HUDEP-2 (cell line): ENCODE data around the gene EWSR1.

Experiments used
- DNase-seq, 76 experiments: peaks; one replicate each; lab custom pipeline; 2025; ENCODE audit not compliant: unreplicated experiment in 76 of 76; lab: John Stamatoyannopoulos, UW

The EWSR1 gene

GRCh38 chr22:29315286-29316140 is 47.4 kb downstream of the EWSR1 start, which contains the start of gene RASL10A:
RASL10A (minus strand) TSS chr22:29315697; CDS start chr22:29315246, 451 bp downstream.
- peak in 2 of 76 experiments; percentile 3 to 21 for DNase-seq

- DNase-seq, result no peak
These were observed 48.2 kb downstream of the EWSR1 start for GRCh38 chr22:29316141-29316828.

- no peak for DNase-seq
These were observed 49.9 kb downstream of the EWSR1 start for GRCh38 chr22:29317827-29318454.

- no peak for DNase-seq
These were observed 51.0 kb downstream of the EWSR1 start for GRCh38 chr22:29319072-29319471.

GRCh38 chr22:29320546-29320945 is 52.5 kb downstream of the EWSR1 start:
- DNase-seq, result peak in 6 of 76 experiments; percentile 7 to 37 (median 20)

GRCh38 chr22:29323641-29324040 is 55.6 kb downstream of the EWSR1 start:
- DNase-seq, result no peak

- DNase-seq, result no peak
These were observed 57.3 kb downstream of the EWSR1 start for GRCh38 chr22:29325356-29325755.

- DNase-seq, result no peak
These were observed 57.8 kb downstream of the EWSR1 start for GRCh38 chr22:29325785-29326315.

GRCh38 chr22:29326481-29326880 is 58.4 kb downstream of the EWSR1 start:
- DNase-seq, result no peak

GRCh38 chr22:29327089-29327764 is 59.2 kb downstream of the EWSR1 start:
- DNase-seq, result no peak

GRCh38 chr22:29328055-29328454 is 60.0 kb downstream of the EWSR1 start:
- no peak for DNase-seq

- no peak for DNase-seq
These were observed 60.8 kb downstream of the EWSR1 start for GRCh38 chr22:29328566-29329500.

GRCh38 chr22:29329581-29329980 is 61.5 kb downstream of the EWSR1 start:
- no peak for DNase-seq

GRCh38 chr22:29330291-29330690 is 62.2 kb downstream of the EWSR1 start:
- no peak for DNase-seq

- no peak for DNase-seq
These were observed 62.7 kb downstream of the EWSR1 start for GRCh38 chr22:29330753-29331152.

- DNase-seq, result no peak
These were observed 63.1 kb downstream of the EWSR1 start for GRCh38 chr22:29331213-29331612.

GRCh38 chr22:29331658-29332300 is 63.7 kb downstream of the EWSR1 start:
- no peak for DNase-seq

- no peak for DNase-seq
These were observed 64.9 kb downstream of the EWSR1 start for GRCh38 chr22:29332886-29333496.

- DNase-seq, result no peak
These were observed 66.1 kb downstream of the EWSR1 start for GRCh38 chr22:29334148-29334547.
